K562 (cell line): ENCODE data around the gene PPP6R3. TPM values are rescaled to one million over a fixed set of nuclear protein-coding genes. Genes with fewer than 3 reads are reported as not detected.

Experiments used
- ATAC-seq: fragments of 200-7000 bp; cut with Tn5 transposase; 3 replicates; pipeline ENCODE4 v1.9.1; 2020; ENCODE audit warnings: moderate library complexity
- BruUV-seq: library from RNA; stranded (reverse); fragments of 400-500 nt; replicated peaks from 2 replicates; lab custom pipeline; 2021; lab: Mats Ljungman, UMichigan
- CTCF ChIA-PET: fragments of 300-600 bp; formaldehyde crosslinking; extraction: SDS; loops from one replicate; lab custom pipeline; 2021; ENCODE audit warnings: low intra/inter-chr PET ratio; lab: Yijun Ruan, JAX
- POLR2A ChIA-PET: fragments of 300-600, 350-650 bp; sonication (Branson Sonifier 250); formaldehyde crosslinking; extraction: SDS; loops from one replicate; lab custom pipeline; 2021; ENCODE audit warnings: antibody characterized with exemption, inconsistent platforms; lab: Yijun Ruan, JAX
- DNase-seq, 4 experiments: peaks; one replicate each; pipeline versions ENCODE4 v3.0.0 to v3.0.0-alpha.2; 2011 to 2018; ENCODE audit warnings: low spot score in 3 of 4, mixed read lengths in 3 of 4; ENCODE audit errors: extremely low read depth in 1 of 4
- FAIRE-seq: peaks from 2 replicates; lab custom pipeline; 2011; peaks lifted over from hg19 to GRCh38; lab: Jason Lieb, UNC
- H2AFZ ChIP-seq: 2 replicates; pipeline ENCODE4 v1.6.0; 2011; ENCODE audit warnings: low read depth, low read length, control low read depth, inconsistent platforms
- H3K27ac ChIP-seq: fragments of 200-600 bp; 3 replicates; pipeline ENCODE4 v1.8.0; 2011; ENCODE audit warnings: low read depth, mild to moderate bottlenecking, control low read depth, inconsistent platforms, low read length, moderate library complexity, mixed read lengths; ENCODE audit errors: extremely low read depth
- H3K27me3 ChIP-seq, 2 experiments: fragments of 300-600 bp in 1 of 2; 2 replicates in 1 of 2; 3 replicates in 1 of 2; pipeline versions ENCODE4 v1.6.0 to v1.8.0; 2011; ENCODE audit warnings: inconsistent platforms in 2 of 2, low read length in 2 of 2, mild to moderate bottlenecking in 1 of 2, mixed read lengths in 1 of 2, moderate library complexity in 1 of 2; ENCODE audit not compliant: control insufficient read depth in 2 of 2, insufficient read depth in 2 of 2
- H3K36me3 ChIP-seq: fragments of 300-600 bp; 3 replicates; pipeline ENCODE4 v1.8.0; 2011; ENCODE audit warnings: mild to moderate bottlenecking, low read length, inconsistent platforms; ENCODE audit not compliant: control insufficient read depth, insufficient read depth
- H3K4me1 ChIP-seq, 2 experiments: fragments of 200-600 bp in 1 of 2; replicated peaks in 1 of 2; 2 replicates in 1 of 2; 3 replicates in 1 of 2; pipeline versions ENCODE4 v1.5.1 to v1.8.0; 2011; ENCODE audit warnings: inconsistent platforms in 2 of 2, low read length in 2 of 2, mild to moderate bottlenecking in 1 of 2, mixed read lengths in 1 of 2, moderate library complexity in 1 of 2; ENCODE audit not compliant: control insufficient read depth in 2 of 2, insufficient read depth in 2 of 2
- H3K4me2 ChIP-seq: 2 replicates; pipeline ENCODE4 v1.6.1; 2011; ENCODE audit warnings: low read length, control low read depth, inconsistent platforms, mixed read lengths; ENCODE audit not compliant: insufficient read depth
- H3K4me3 ChIP-seq: fragments of 200-600 bp; sonication (generic), shearing (Covaris generic); 2 replicates; pipeline ENCODE4 v1.5.1; 2016; ENCODE audit warnings: control low read depth, inconsistent platforms
- H3K79me2 ChIP-seq: fragments of 200-600 bp; 3 replicates; pipeline ENCODE4 v1.8.0; 2011; ENCODE audit warnings: low read length, inconsistent platforms; ENCODE audit not compliant: control insufficient read depth, insufficient read depth
- H3K9ac ChIP-seq, 2 experiments: 2 replicates each; pipeline versions ENCODE4 v1.6.0 to v1.6.1; 2011; ENCODE audit warnings: low read depth in 2 of 2, low read length in 2 of 2, control low read depth in 1 of 2, inconsistent platforms in 1 of 2, mild to moderate bottlenecking in 1 of 2, mixed read lengths in 1 of 2; ENCODE audit not compliant: insufficient read depth in 1 of 2
- H3K9me1 ChIP-seq: one replicate; pipeline ENCODE4 v1.6.0; 2011; ENCODE audit warnings: inconsistent platforms, mild to moderate bottlenecking, low read length, moderate library complexity; ENCODE audit not compliant: control insufficient read depth, insufficient read depth
- H3K9me3 ChIP-seq: replicated peaks from 2 replicates; pipeline ENCODE4 v1.5.1; 2011; ENCODE audit warnings: low read depth, low read length, inconsistent platforms; ENCODE audit not compliant: control insufficient read depth, insufficient read depth
- H4K20me1 ChIP-seq: replicated peaks from 2 replicates; pipeline ENCODE4 v1.6.1; 2011; ENCODE audit warnings: low read length, inconsistent platforms, mixed read lengths; ENCODE audit not compliant: control insufficient read depth, insufficient read depth
- MNT ChIP-seq, 2 experiments: fragments of 450-650 bp; conservative IDR thresholded peaks; 2 replicates each; pipeline ENCODE4 v1.6.1; 2017; ENCODE audit warnings: mild to moderate bottlenecking in 2 of 2, moderate library complexity in 2 of 2
- SPI1 ChIP-seq: IDR thresholded peaks from 2 replicates; pipeline ENCODE4 v1.6.1; 2011; ENCODE audit warnings: low read depth, low read length, control low read depth, borderline replicate concordance
- WGBS: fragments of 100-300 bp; shearing (Covaris generic); methylation state at CpG from one replicate; pipeline ENCODE4 v1.1.6; 2016; ENCODE audit warnings: low coverage, mixed read lengths; ENCODE audit not compliant: insufficient coverage; ENCODE audit errors: missing lambda C conversion rate; 5-methylcytosine and 5-hydroxymethylcytosine counted together
- in situ Hi-C: fragments of 300-500 bp; cut with MboI; formaldehyde crosslinking; loops from 4 replicates; pipeline ENCODE4 v1.15.0; 2018; ENCODE audit warnings: inconsistent platforms, mixed read lengths
- intact Hi-C: fragments of 100-400 bp; cut with micrococcal nuclease; formaldehyde crosslinking; loops from 2 replicates; pipeline ENCODE4 v1.14.2; 2022
- polyA plus RNA-seq, 8 experiments: library from polyadenylated mRNA; depleted of rRNA in 4 of 8; stranded (reverse) in 5 of 8; unstranded in 3 of 8; fragments of >200 nt; fragmentation: Nextera tagmentation in 2 of 8; fragmentation: Illumina TruSeq in 1 of 8; extraction: Ambion mirVana in 2 of 8; extraction: Trizol in 1 of 8; gene quantifications; 2 replicates each; pipeline versions ENCODE4 v1.2.1 to v1.2.3, GENCODE V29; 2011 to 2014; ENCODE audit warnings: inconsistent platforms in 1 of 8, missing spikeins in 1 of 8
- total RNA-seq, 7 experiments: library from RNA; depleted of rRNA in 6 of 7; stranded (reverse); fragments of >200 nt in 6 of 7; fragmentation: Illumina TruSeq in 2 of 7; extraction: Trizol in 2 of 7; gene quantifications; 2 replicates each; pipeline versions ENCODE4 v1.2.1 to v1.2.3, GENCODE V29; 2011 to 2021; ENCODE audit warnings: low replicate concordance in 1 of 7

Gene PPP6R3
- total and polyA plus RNA-seq, 9 of the 15 experiments (the other 6 are each of a cell fraction or from before 2014, with no cell fraction given) = 20.3 to 117 (median 80.6) TPM

- Histone ChIP-seq H3K9me3 (no peaks in the 10 kb centered on the region), H3K27me3 (no peaks in the 10 kb centered on the region), H4K20me1 (peaks cover 11% of the 10 kb centered on the region), H3K79me2 (peaks cover 79% of the 10 kb centered on the region), H3K9me1 (no peaks in the 10 kb centered on the region), H3K4me1 (peaks cover 0 to 8% of the 10 kb centered on the region in 2 experiments; a peak in 3 of 5 replicates), H3K9ac (no peak overlapping the region), H3K4me3 (no peak overlapping the region)
- CTCF ChIA-PET = no interaction called here
- DNase-seq = no peak
- WGBS = 79% methylated on average over 5 of the region's 5 CpGs
- TF ChIP-seq SPI1 (peak; percentile 53), MNT (conservative IDR thresholded peaks at IDR 0.05) (no peak)
- TF ChIP-seq, all 486 proteins: peak for 1
- FAIRE-seq = no peak
- Histone ChIP-seq H3K36me3 (peaks cover 57% of the 10 kb centered on the region; the same call in 2 of the 3 replicates), H2AFZ (no peak overlapping the region), H3K27ac (no peak overlapping the region), H3K4me2 (no peak overlapping the region)
- no TSS peak for BruUV-seq
- POLR2A ChIA-PET = no interaction called here
- in situ Hi-C loops (no loop called here), intact Hi-C loops (no loop called here)
- ATAC-seq = no peak
These were observed 56.7 kb downstream of the PPP6R3 start for GRCh38 chr11:68517121-68517741.
